OCI-LY7 (cell line): ENCODE data around the gene IFI30.

Experiments used
- CTCF ChIP-seq: fragments of 200-600 bp; sonication (generic); conservative IDR thresholded peaks from 2 replicates; pipeline ENCODE4 v1.5.1; 2014; ENCODE audit warnings: mild to moderate bottlenecking, antibody characterized with exemption, low read length, moderate library complexity, mixed read lengths
- EZH2phosphoT487 ChIP-seq: fragments of 200-600 bp; sonication (generic); IDR thresholded peaks from 2 replicates; pipeline ENCODE4 v1.6.1; 2018; ENCODE audit warnings: low read depth, borderline replicate concordance, mild to moderate bottlenecking, mixed run types, antibody characterized with exemption, low read length, moderate library complexity, mixed read lengths

- TF ChIP-seq CTCF = no peak
- no peak for TF ChIP-seq EZH2phosphoT487
Measured at GRCh38 chr19:18204394-18205199, 31.0 kb downstream of the IFI30 start.
